Endodermal cell (in vitro differentiated cells): Measurements from ENCODE around the gene ACTN4. TPM values are rescaled to one million over a fixed set of nuclear protein-coding genes. Genes with fewer than 3 reads are reported as not detected.

ENCODE experiments used
- DNase-seq: peaks from one replicate; pipeline ENCODE4 v3.0.0-alpha.2; 2017
- H3K27ac ChIP-seq: 2 replicates; pipeline ENCODE4 v1.5.1; 2013; ENCODE audit warnings: mild to moderate bottlenecking, low read depth, low read length, moderate library complexity
- H3K27me3 ChIP-seq: 2 replicates; pipeline ENCODE4 v1.6.1; 2013; ENCODE audit warnings: mild to moderate bottlenecking, low read length, moderate library complexity; ENCODE audit not compliant: insufficient read depth, control insufficient read depth, poor library complexity, severe bottlenecking
- H3K36me3 ChIP-seq: 2 replicates; pipeline ENCODE4 v1.7.0; 2013; ENCODE audit warnings: mild to moderate bottlenecking, low read length, moderate library complexity; ENCODE audit not compliant: control insufficient read depth, insufficient read depth
- H3K4me1 ChIP-seq: one replicate; pipeline ENCODE4 v1.7.0; 2013; ENCODE audit warnings: low read length; ENCODE audit not compliant: control insufficient read depth, insufficient read depth
- H3K4me3 ChIP-seq: 2 replicates; pipeline ENCODE4 v1.5.1; 2013; ENCODE audit warnings: mild to moderate bottlenecking, low read length, moderate library complexity
- H3K9ac ChIP-seq: 2 replicates; pipeline ENCODE4 v1.6.1; 2013; ENCODE audit warnings: mild to moderate bottlenecking, low read length, moderate library complexity; ENCODE audit not compliant: poor library complexity, severe bottlenecking; ENCODE audit errors: extremely low read depth
- H3K9me3 ChIP-seq: 2 replicates; pipeline ENCODE4 v1.6.1; 2013; ENCODE audit warnings: mild to moderate bottlenecking, low read length, moderate library complexity; ENCODE audit not compliant: control insufficient read depth
- H3K27ac Mint-ChIP-seq: 2 replicates; pipeline ENCODE4 v1.8.0; 2020; ENCODE audit warnings: mixed read lengths
- H3K27me3 Mint-ChIP-seq: 2 replicates; pipeline ENCODE4 v1.8.0; 2021; ENCODE audit warnings: mild to moderate bottlenecking, mixed read lengths; ENCODE audit not compliant: insufficient read depth
- H3K36me3 Mint-ChIP-seq: 2 replicates; pipeline ENCODE4 v1.8.0; 2020; ENCODE audit warnings: low read depth, mixed read lengths
- H3K4me1 Mint-ChIP-seq: 2 replicates; pipeline ENCODE4 v1.8.0; 2020; ENCODE audit warnings: mixed read lengths
- H3K4me3 Mint-ChIP-seq: 2 replicates; pipeline ENCODE4 v1.8.0; 2020; ENCODE audit warnings: mild to moderate bottlenecking, moderate library complexity, mixed read lengths
- H3K9me3 Mint-ChIP-seq: 2 replicates; pipeline ENCODE4 v1.8.0; 2020; ENCODE audit warnings: mild to moderate bottlenecking, mixed read lengths
- CTCF ChIP-seq: fragments of 200-600 bp; sonication (generic); conservative IDR thresholded peaks from 2 replicates; pipeline ENCODE4 v1.5.0; 2021; ENCODE audit warnings: antibody characterized with exemption, mild to moderate bottlenecking
- WGBS, 2 experiments: methylation state at CpG; one replicate each; pipeline versions ENCODE4 v1.1.5 to v1.1.7; 2013; ENCODE audit warnings: missing lambda C conversion rate in 2 of 2, mixed read lengths in 1 of 2; ENCODE audit not compliant: insufficient coverage in 1 of 2, insufficient read length in 1 of 2; 5-methylcytosine and 5-hydroxymethylcytosine counted together
- total RNA-seq, 2 donors: library from RNA; stranded (reverse); fragmentation: NEBNext Ultra II Directional in 1 of 2; extraction: Animal tissue kit (Norgen Biotek cat#: 25700) in 1 of 2; gene quantifications; 2 replicates in 1 of 2; 3 replicates in 1 of 2; pipeline ENCODE4 v1.2.1, GENCODE V29; 2021

ACTN4 gene
- total RNA-seq, 2 donors from 2014 or later: 378 to 437 TPM

DNA sequence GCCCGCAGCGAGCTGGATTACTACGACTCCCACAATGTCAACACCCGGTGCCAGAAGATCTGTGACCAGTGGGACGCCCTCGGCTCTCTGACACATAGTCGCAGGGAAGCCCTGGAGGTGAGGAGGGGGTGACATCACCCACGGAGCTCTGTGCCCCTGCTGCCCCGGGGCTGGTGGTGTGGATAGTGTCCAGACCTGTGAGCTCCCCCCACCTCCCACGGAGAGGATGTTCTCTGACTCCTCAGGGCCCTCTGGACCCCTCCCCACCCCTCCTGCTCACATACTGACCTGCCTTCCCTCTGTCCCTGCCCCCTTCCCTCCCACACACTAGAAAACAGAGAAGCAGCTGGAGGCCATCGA, 76.1 kb downstream of the ACTN4 start:
- Histone ChIP-seq H3K36me3 (peaks cover 76% of the 10 kb centered on the region), H3K9ac (no peak overlapping the region), H3K9me3 (no peaks in the 10 kb centered on the region), H3K27me3 (no peaks in the 10 kb centered on the region), H3K4me3 (no peak overlapping the region), H3K4me1 (peaks cover 24% of the 10 kb centered on the region), H3K27ac (no peak overlapping the region)
- Mint-ChIP-seq H3K4me3 (no peak overlapping the region), H3K9me3 (no peaks in the 10 kb centered on the region), H3K36me3 (peaks cover 62% of the 10 kb centered on the region), H3K4me1 (peaks cover 21% of the 10 kb centered on the region), H3K27me3 (no peaks in the 10 kb centered on the region), H3K27ac (peak overlapping the region; percentile 88)
- TF ChIP-seq CTCF: no peak
- 81 to 82% methylated on average over 2 to 10 of the region's 11 CpGs for WGBS, 2 experiments
- no peak for DNase-seq

DNA sequence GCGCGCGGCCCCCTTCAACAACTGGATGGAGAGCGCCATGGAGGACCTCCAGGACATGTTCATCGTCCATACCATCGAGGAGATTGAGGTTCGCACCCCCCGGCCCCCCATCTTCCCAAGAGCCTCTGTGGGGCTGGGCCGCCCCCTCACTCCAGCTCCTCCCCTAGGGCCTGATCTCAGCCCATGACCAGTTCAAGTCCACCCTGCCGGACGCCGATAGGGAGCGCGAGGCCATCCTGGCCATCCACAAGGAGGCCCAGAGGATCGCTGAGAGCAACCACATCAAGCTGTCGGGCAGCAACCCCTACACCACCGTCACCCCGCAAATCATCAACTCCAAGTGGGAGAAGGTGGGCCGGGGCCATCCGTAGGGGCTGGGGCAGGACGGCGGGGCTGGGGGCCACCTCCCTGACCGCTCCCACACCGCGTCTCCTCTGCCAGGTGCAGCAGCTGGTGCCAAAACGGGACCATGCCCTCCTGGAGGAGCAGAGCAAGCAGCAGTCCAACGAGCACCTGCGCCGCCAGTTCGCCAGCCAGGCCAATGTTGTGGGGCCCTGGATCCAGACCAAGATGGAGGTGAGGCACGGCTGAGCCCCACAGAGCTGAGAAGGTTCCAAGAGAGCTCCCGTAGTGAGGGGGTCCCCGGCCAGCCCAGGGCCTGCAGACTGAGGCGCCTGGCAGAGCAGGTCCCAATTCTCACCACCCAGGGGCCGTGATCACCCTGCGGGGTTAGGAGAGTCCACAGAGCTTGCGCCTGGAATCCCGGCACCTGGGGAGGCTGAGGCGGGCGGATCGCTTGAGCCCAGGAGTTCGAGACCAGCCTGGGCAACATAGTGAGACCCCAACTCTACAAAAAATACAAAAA, 76.8 kb downstream of the ACTN4 start:
- TF ChIP-seq CTCF: no peak
- peaks cover 24% of the 10 kb centered on the region for H3K4me1 ChIP-seq
- H3K27ac ChIP-seq: no peak overlapping the region
- no peak overlapping the region for H3K4me3 ChIP-seq
- no peaks in the 10 kb centered on the region for H3K27me3 ChIP-seq
- Mint-ChIP-seq H3K4me3 (no peak overlapping the region), H3K27ac (peak overlapping the region; percentile 88), H3K9me3 (no peaks in the 10 kb centered on the region), H3K4me1 (peaks cover 21% of the 10 kb centered on the region), H3K27me3 (no peaks in the 10 kb centered on the region), H3K36me3 (peaks cover 56% of the 10 kb centered on the region)
- 96% methylated on average over 29 to 42 of the region's 42 CpGs for WGBS, 2 experiments
- peaks cover 74% of the 10 kb centered on the region for H3K36me3 ChIP-seq
- H3K9me3 ChIP-seq: no peaks in the 10 kb centered on the region
- no peak for DNase-seq
- H3K9ac ChIP-seq: no peak overlapping the region

DNA sequence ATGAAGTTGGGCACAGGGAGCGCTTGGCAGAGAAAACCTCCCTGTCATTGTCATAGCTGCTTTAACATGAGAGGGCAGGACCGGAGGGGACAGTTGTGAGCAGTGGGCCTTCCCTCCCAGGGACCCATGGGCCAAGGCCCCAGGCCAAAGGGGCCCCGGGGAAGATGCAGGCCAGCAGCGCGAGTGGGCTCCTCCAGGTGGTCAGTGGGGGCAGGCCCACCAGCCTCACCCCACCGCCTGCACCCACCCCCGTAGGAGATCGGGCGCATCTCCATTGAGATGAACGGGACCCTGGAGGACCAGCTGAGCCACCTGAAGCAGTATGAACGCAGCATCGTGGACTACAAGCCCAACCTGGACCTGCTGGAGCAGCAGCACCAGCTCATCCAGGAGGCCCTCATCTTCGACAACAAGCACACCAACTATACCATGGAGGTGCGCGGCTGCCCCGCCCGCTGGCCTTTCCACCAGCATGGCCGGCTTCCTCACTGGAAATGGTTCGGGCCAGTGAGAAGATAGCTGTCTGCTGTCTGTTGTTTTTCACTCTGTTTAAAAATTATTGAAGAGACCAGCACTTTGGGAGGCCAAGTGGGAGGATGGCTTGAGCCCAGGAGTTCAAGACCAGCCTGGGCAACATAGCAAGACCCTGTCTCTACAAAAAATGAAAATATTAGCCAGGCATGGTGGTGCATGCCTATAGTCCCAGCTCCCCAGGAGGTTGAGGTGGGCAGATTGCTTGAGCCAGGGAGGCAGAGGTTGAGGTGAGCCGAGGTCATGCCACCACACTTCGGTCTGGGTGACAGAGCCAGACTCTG, 78.2 kb downstream of the ACTN4 start:
- TF ChIP-seq CTCF: no peak
- Mint-ChIP-seq H3K4me1 (peaks cover 25% of the 10 kb centered on the region), H3K27me3 (no peaks in the 10 kb centered on the region), H3K27ac (no peak overlapping the region), H3K9me3 (no peaks in the 10 kb centered on the region), H3K36me3 (peaks cover 62% of the 10 kb centered on the region), H3K4me3 (no peak overlapping the region)
- Histone ChIP-seq H3K4me3 (no peak overlapping the region), H3K36me3 (peaks cover 65% of the 10 kb centered on the region), H3K4me1 (peaks cover 24% of the 10 kb centered on the region), H3K9me3 (no peaks in the 10 kb centered on the region), H3K27me3 (no peaks in the 10 kb centered on the region), H3K9ac (no peak overlapping the region), H3K27ac (no peak overlapping the region)
- DNase-seq: no peak
- WGBS, 2 experiments: 96 to 100% methylated on average over 5 to 21 of the region's 21 CpGs
